Endothelial cell of umbilical vein (primary cell): Measurements from ENCODE around the gene GABRA4. TPM values are rescaled to one million over a fixed set of nuclear protein-coding genes. Genes with fewer than 3 reads are reported as not detected.
A peak's percentile ranks its signal among the peaks of the same experiment; 100 is the strongest.

ENCODE experiments used
- BruUV-seq: library from RNA; stranded (reverse); fragments of 400-500 nt; replicated peaks from 2 replicates; lab custom pipeline; 2021; lab: Mats Ljungman, UMichigan
- CTCF ChIA-PET: fragments of 300-600, 350-600 bp; sonication (Branson Sonifier 250); formaldehyde crosslinking; loops from one replicate; lab custom pipeline; 2021; ENCODE audit warnings: antibody characterized with exemption, inconsistent platforms; lab: Charles Lee
- POLR2A ChIA-PET: fragments of 300-600, 350-600 bp; sonication (Branson Sonifier 250); formaldehyde crosslinking; loops from one replicate; lab custom pipeline; 2021; ENCODE audit warnings: antibody characterized with exemption, inconsistent platforms; lab: Charles Lee
- DNase-seq: peaks from one replicate; pipeline ENCODE4 v3.0.0-alpha.2; 2011; ENCODE audit warnings: low read depth, low spot score
- FAIRE-seq: peaks from 2 replicates; lab custom pipeline; 2011; peaks lifted over from hg19 to GRCh38; lab: Jason Lieb, UNC
- H2AFZ ChIP-seq: 2 replicates; pipeline ENCODE4 v1.6.0; 2012; ENCODE audit warnings: low read depth, low read length, control low read depth, inconsistent platforms
- H3K27ac ChIP-seq: 2 replicates; pipeline ENCODE4 v1.5.1; 2011; ENCODE audit warnings: low read depth, mild to moderate bottlenecking, control low read depth, low read length, moderate library complexity; ENCODE audit not compliant: insufficient read depth
- H3K27me3 ChIP-seq, 2 experiments: 2 replicates each; pipeline versions ENCODE4 v1.6.0 to v1.6.1; 2011; ENCODE audit warnings: low read length in 2 of 2, mixed read lengths in 1 of 2; ENCODE audit not compliant: control insufficient read depth in 2 of 2, insufficient read depth in 2 of 2
- H3K36me3 ChIP-seq, 2 experiments: 2 replicates in 1 of 2; 3 replicates in 1 of 2; pipeline ENCODE4 v1.5.1; 2011; ENCODE audit warnings: low read length in 2 of 2, mild to moderate bottlenecking in 1 of 2, moderate library complexity in 1 of 2; ENCODE audit not compliant: control insufficient read depth in 2 of 2, insufficient read depth in 2 of 2; ENCODE audit errors: extremely low read depth in 1 of 2
- H3K4me1 ChIP-seq: 3 replicates; pipeline ENCODE4 v1.5.1; 2011; ENCODE audit warnings: mild to moderate bottlenecking, low read length; ENCODE audit not compliant: control insufficient read depth, insufficient read depth; ENCODE audit errors: extremely low read depth
- H3K4me2 ChIP-seq: 2 replicates; pipeline ENCODE4 v1.6.1; 2011; ENCODE audit warnings: low read length, control low read depth, mixed read lengths; ENCODE audit not compliant: insufficient read depth
- H3K4me3 ChIP-seq, 3 experiments: fragments of 200-600 bp in 1 of 3; sonication (generic), shearing (Covaris generic) in 1 of 3; replicated peaks in 1 of 3; 2 replicates each; pipeline ENCODE4 v1.5.1; 2011 to 2016; ENCODE audit warnings: control low read depth in 3 of 3, low read length in 3 of 3, mild to moderate bottlenecking in 2 of 3, inconsistent platforms in 1 of 3, low read depth in 1 of 3, moderate library complexity in 1 of 3; ENCODE audit not compliant: insufficient read depth in 1 of 3
- H3K79me2 ChIP-seq: 2 replicates; pipeline ENCODE4 v1.6.0; 2012; ENCODE audit warnings: low read length, inconsistent platforms; ENCODE audit not compliant: control insufficient read depth, insufficient read depth
- H3K9ac ChIP-seq: replicated peaks from 2 replicates; pipeline ENCODE3; 2011; ENCODE audit warnings: low read length, control low read depth; ENCODE audit not compliant: insufficient read depth; ENCODE audit errors: extremely low read depth
- H3K9me1 ChIP-seq: replicated peaks from 3 replicates; pipeline ENCODE4 v1.6.0; 2011; ENCODE audit warnings: mild to moderate bottlenecking, low read length; ENCODE audit not compliant: control insufficient read depth, insufficient read depth; ENCODE audit errors: extremely low read depth
- H3K9me3 ChIP-seq: replicated peaks from 2 replicates; pipeline ENCODE4 v1.5.1; 2012; ENCODE audit warnings: low read length, inconsistent platforms; ENCODE audit not compliant: control insufficient read depth, insufficient read depth
- H4K20me1 ChIP-seq: replicated peaks from 2 replicates; pipeline ENCODE3; 2011; ENCODE audit warnings: mild to moderate bottlenecking, low read length; ENCODE audit not compliant: control insufficient read depth, insufficient read depth; ENCODE audit errors: extremely low read depth
- FOS ChIP-seq: IDR thresholded peaks from 2 replicates; pipeline ENCODE4 v1.6.1; 2011; ENCODE audit warnings: mild to moderate bottlenecking, low read length, moderate library complexity, borderline replicate concordance; ENCODE audit not compliant: insufficient read depth
- JUN ChIP-seq: IDR thresholded peaks from 2 replicates; pipeline ENCODE4 v1.6.1; 2011; ENCODE audit warnings: borderline replicate concordance, low read depth; ENCODE audit not compliant: insufficient read length, insufficient read depth
- MAX ChIP-seq: IDR thresholded peaks from 2 replicates; pipeline ENCODE4 v1.6.1; 2011; ENCODE audit not compliant: insufficient read depth, insufficient read length
- POLR2A ChIP-seq: IDR thresholded peaks from 2 replicates; pipeline ENCODE4 v1.6.1; 2012; ENCODE audit warnings: low read depth, mild to moderate bottlenecking, control low read depth, low read length
- POLR2AphosphoS5 ChIP-seq: IDR thresholded peaks from 2 replicates; pipeline ENCODE4 v1.6.1; 2012; ENCODE audit warnings: low read depth, mild to moderate bottlenecking, control low read depth, low read length, moderate library complexity; ENCODE audit not compliant: insufficient read depth
- dilution Hi-C: fragments of 300-500 bp; cut with MboI; formaldehyde crosslinking; loops from one replicate; pipeline ENCODE4 v1.15.0; 2019; ENCODE audit warnings: low sequenced_read_pairs; ENCODE audit not compliant: extremely low pct_ligation_motif_present
- intact Hi-C: fragments of 100-400 bp; cut with micrococcal nuclease; formaldehyde crosslinking; loops from one replicate; pipeline ENCODE4 v1.10.0; 2022
- polyA plus RNA-seq, 4 experiments: library from polyadenylated mRNA; depleted of rRNA in 3 of 4; stranded (reverse) in 3 of 4; unstranded in 1 of 4; fragments of >200 nt; gene quantifications; 2 replicates each; pipeline versions ENCODE4 v1.2.1 to v1.2.3, GENCODE V29; 2011 to 2012; ENCODE audit warnings: missing spikeins in 1 of 4
- total RNA-seq: library from RNA; stranded (reverse); gene quantifications from 2 replicates; pipeline ENCODE4 v1.2.3, GENCODE V29; 2021
- TF ChIP-seq, protein P1 (sequence below), 2 donors: IDR thresholded peaks; 1 replicate in 1 of 2; 2 replicates in 1 of 2; pipeline ENCODE4 v1.5.1; 2011; ENCODE audit warnings: low read length in 2 of 2, mild to moderate bottlenecking in 2 of 2, moderate library complexity in 2 of 2, control low read depth in 1 of 2, inconsistent platforms in 1 of 2, low read depth in 1 of 2; ENCODE audit not compliant: insufficient read depth in 1 of 2; ENCODE audit errors: extremely low read depth in 1 of 2

GABRA4 gene
- total and polyA plus RNA-seq, 2 donors (not counting 3 experiments of a cell fraction or from before 2014, with no cell fraction given), result not detected

DNA sequence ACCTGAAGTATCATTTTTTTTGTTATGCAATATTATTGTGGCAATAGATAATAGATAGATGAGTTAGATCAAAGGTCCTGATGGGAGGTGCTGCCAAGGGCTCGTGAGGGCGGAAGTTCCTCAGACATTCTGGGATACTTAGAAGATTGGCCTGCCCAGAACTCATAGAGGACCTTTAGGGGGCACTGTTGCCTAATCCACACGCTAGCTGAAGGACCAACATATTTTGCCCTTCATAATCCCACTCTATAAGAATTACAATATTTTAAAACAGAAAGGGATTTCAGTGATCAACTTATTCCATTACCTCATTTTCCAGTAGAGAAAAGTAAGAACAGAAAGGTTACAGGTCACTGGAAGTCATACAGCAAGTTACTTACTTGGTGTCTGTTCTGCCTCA is 61.4 kb downstream of the GABRA4 start:
- ChIA-PET POLR2A (no interaction called here), CTCF (interaction anchor here (1.0 to 5.4 kb wide), 10 partner anchors 9 to 451 kb away, joined by 3 to 110 read pairs (median 6); no protein-coding TSS in a partner anchor)
- Histone ChIP-seq H3K36me3 (no peaks in the 10 kb centered on the region), H3K9me1 (no peaks in the 10 kb centered on the region), H3K27ac (no peak overlapping the region), H3K4me1 (no peaks in the 10 kb centered on the region), H3K9ac (no peak overlapping the region), H3K79me2 (no peaks in the 10 kb centered on the region), H2AFZ (no peak overlapping the region), H4K20me1 (no peaks in the 10 kb centered on the region), H3K4me2 (no peak overlapping the region), H3K4me3 (no peak overlapping the region), H3K27me3 (peaks cover 0 to 9% of the 10 kb centered on the region in 2 experiments), H3K9me3 (no peaks in the 10 kb centered on the region)
- dilution Hi-C loops, result no loop called here
- FAIRE-seq, result peak; percentile 33
- intact Hi-C loops, result loop anchor here (1.0 to 10.0 kb wide), 4 partner anchors 100 to 1003 kb away; no protein-coding TSS in a partner anchor
- TF ChIP-seq FOS (no peak), JUN (no peak)
- TF ChIP-seq, protein P1, sequence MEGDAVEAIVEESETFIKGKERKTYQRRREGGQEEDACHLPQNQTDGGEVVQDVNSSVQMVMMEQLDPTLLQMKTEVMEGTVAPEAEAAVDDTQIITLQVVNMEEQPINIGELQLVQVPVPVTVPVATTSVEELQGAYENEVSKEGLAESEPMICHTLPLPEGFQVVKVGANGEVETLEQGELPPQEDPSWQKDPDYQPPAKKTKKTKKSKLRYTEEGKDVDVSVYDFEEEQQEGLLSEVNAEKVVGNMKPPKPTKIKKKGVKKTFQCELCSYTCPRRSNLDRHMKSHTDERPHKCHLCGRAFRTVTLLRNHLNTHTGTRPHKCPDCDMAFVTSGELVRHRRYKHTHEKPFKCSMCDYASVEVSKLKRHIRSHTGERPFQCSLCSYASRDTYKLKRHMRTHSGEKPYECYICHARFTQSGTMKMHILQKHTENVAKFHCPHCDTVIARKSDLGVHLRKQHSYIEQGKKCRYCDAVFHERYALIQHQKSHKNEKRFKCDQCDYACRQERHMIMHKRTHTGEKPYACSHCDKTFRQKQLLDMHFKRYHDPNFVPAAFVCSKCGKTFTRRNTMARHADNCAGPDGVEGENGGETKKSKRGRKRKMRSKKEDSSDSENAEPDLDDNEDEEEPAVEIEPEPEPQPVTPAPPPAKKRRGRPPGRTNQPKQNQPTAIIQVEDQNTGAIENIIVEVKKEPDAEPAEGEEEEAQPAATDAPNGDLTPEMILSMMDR (IDR thresholded peaks at IDR 0.05; ENCODE audit: extremely low read depth in 1 of 2, insufficient read depth in 1 of 2, low read depth in 1 of 2, low read length in 2 of 2), result peak; percentile 47 to 65
- BruUV-seq, result no TSS peak
- DNase-seq, result peak; percentile 35

DNA sequence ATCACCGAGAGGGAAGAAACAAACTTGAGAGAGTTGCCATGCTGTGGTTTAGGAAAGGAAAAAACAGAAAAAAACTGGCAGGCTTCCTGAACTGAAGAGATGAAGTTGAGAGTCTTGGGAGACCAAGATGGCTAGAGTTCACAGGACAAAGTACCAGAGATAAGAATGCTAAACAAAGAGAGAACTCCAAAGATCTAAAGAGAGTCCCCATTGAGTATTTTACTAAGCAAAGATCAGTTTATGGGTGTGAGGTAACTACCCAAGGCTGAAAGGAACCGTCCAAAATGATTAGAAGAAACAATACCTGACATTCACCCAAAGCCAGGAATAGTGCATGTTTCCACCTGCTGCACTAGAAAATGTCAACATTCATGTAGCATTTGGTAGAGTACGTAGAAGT is 62.5 kb downstream of the GABRA4 start:
- POLR2A ChIA-PET, result no interaction called here
- H4K20me1 ChIP-seq, result no peaks in the 10 kb centered on the region
- intact Hi-C loops, result loop anchor here (10.0 kb wide), 1 partner anchor 1004 kb away; no protein-coding TSS in a partner anchor

More for the DNA sequence above, 62.5 kb downstream of the GABRA4 start:
- TF ChIP-seq MAX (no peak), POLR2A (no peak), POLR2AphosphoS5 (no peak)
- H3K9me3 ChIP-seq, result no peaks in the 10 kb centered on the region
- DNase-seq, result no peak
- H3K27ac ChIP-seq, result no peak overlapping the region
- CTCF ChIA-PET, result interaction anchor here (1.4 to 5.4 kb wide), 2 partner anchors 102 to 191 kb away, joined by 6 to 110 read pairs; no protein-coding TSS in a partner anchor
- peaks cover 0 to 9% of the 10 kb centered on the region in 2 experiments for H3K27me3 ChIP-seq
- dilution Hi-C loops, result no loop called here
- no peaks in the 10 kb centered on the region for H3K9me1 ChIP-seq
- H3K79me2 ChIP-seq, result no peaks in the 10 kb centered on the region
- H3K36me3 ChIP-seq, result no peaks in the 10 kb centered on the region
- no peak for FAIRE-seq
- H2AFZ ChIP-seq, result no peak overlapping the region
- no peaks in the 10 kb centered on the region for H3K4me1 ChIP-seq
- no peak overlapping the region for H3K4me2 ChIP-seq
- H3K4me3 ChIP-seq, result no peak overlapping the region
- BruUV-seq, result no TSS peak
- no peak overlapping the region for H3K9ac ChIP-seq
